Spinal cord (tissue), 10 donors: ENCODE measurements around the gene MRPL16. TPM values are rescaled to one million over a fixed set of nuclear protein-coding genes. Genes with fewer than 3 reads are reported as not detected.
"Not testable (repeated sequence)": the region's sequence is repeated elsewhere in the genome, so short reads cannot be mapped to it uniquely, and the experiment has no call there.

ENCODE experiments used
- DNase-seq, 6 donors: peaks; one replicate each; pipeline versions ENCODE4 v3.0.0 to v3.0.0-alpha.2; 2013 to 2015; ENCODE audit warnings: low spot score in 6 of 6, low read depth in 4 of 6
- H3K27ac ChIP-seq: one replicate; pipeline ENCODE4 v1.5.1; 2013; ENCODE audit warnings: low read depth, low read length, control low read depth
- H3K27me3 ChIP-seq: one replicate; pipeline ENCODE4 v1.6.1; 2013; ENCODE audit warnings: low read length; ENCODE audit not compliant: control insufficient read depth, insufficient read depth
- H3K36me3 ChIP-seq: one replicate; pipeline ENCODE4 v1.6.1; 2013; ENCODE audit warnings: low read length; ENCODE audit not compliant: control insufficient read depth, insufficient read depth
- H3K4me1 ChIP-seq: one replicate; pipeline ENCODE4 v1.6.1; 2013; ENCODE audit warnings: low read length; ENCODE audit not compliant: control insufficient read depth, insufficient read depth
- H3K4me3 ChIP-seq: one replicate; pipeline ENCODE4 v1.5.1; 2013; ENCODE audit warnings: low read depth, low read length, control low read depth
- H3K9me3 ChIP-seq: one replicate; pipeline ENCODE4 v1.6.1; 2013; ENCODE audit warnings: low read length; ENCODE audit not compliant: control insufficient read depth, insufficient read depth
- WGBS: methylation state at CpG from one replicate; pipeline ENCODE4 v1.1.5; 2013; ENCODE audit warnings: missing lambda C conversion rate; ENCODE audit not compliant: insufficient coverage; 5-methylcytosine and 5-hydroxymethylcytosine counted together
- polyA plus RNA-seq, 2 donors: library from polyadenylated mRNA; unstranded; fragments of 120-200 nt; gene quantifications; one replicate each; pipeline ENCODE4 v1.2.1, GENCODE V29; 2013; ENCODE audit not compliant: insufficient read length in 2 of 2
- total RNA-seq, 2 donors: library from RNA; depleted of rRNA in 1 of 2; stranded (reverse); fragments of 120-200 nt in 1 of 2; fragments of >200 nt in 1 of 2; gene quantifications; one replicate each; pipeline versions ENCODE4 v1.2.3 to v1.2.4, GENCODE V29; 2013 to 2014
- donor health status: healthy.

The MRPL16 gene
- total and polyA plus RNA-seq, 4 donors, result 26.6 to 54.1 (median 45.2) TPM

- no peaks in the 10 kb centered on the region for H3K4me1 ChIP-seq
- no CpG with 5 or more reads among the region's 5 CpGs for WGBS
- DNase-seq, result no peak
Measured at GRCh38 chr11:59846556-59846955, 36.0 kb upstream of the MRPL16 start.

DNA sequence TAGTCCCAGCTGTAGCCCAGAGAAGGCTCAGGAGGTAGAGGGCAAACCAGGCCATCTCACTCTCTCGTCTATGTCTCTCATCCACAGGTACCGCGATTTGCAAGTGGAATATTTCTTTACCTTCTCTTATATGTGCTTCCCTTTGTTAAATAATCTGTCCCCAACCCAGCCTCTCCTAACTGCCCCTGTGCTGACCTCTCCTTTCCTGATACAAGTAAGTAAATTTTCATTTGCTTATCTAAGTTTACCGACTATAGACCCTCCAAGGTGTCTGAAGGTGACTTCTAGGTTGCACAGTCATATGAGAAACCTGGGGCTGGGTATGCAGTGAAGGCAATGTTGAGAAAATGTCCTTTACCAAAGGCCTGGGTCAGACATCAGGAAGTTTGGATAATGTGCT is 34.8 kb upstream of the MRPL16 start, which contains the start of gene CBLIF:
TSS of gene CBLIF (minus strand) at position 101 of the 400 bp plus-strand sequence. CDS start at position 55, 46 bp downstream.
- DNase-seq, result no peak
- 100% methylated on average over 1 of the region's 4 CpGs for WGBS
- Histone ChIP-seq H3K9me3 (no peaks in the 10 kb centered on the region), H3K36me3 (no peaks in the 10 kb centered on the region), H3K27me3 (no peaks in the 10 kb centered on the region), H3K4me1 (no peaks in the 10 kb centered on the region), H3K4me3 (no peak within 1 kb of the TSS), H3K27ac (no peak within 1 kb of the TSS)

More at GRCh38 chr11:59846556-59846955, 36.0 kb upstream of the MRPL16 start:
- H3K4me3 ChIP-seq, result no peak overlapping the region
- no peaks in the 10 kb centered on the region for H3K27me3 ChIP-seq
- H3K27ac ChIP-seq, result no peak overlapping the region
- H3K9me3 ChIP-seq, result no peaks in the 10 kb centered on the region
- no peaks in the 10 kb centered on the region for H3K36me3 ChIP-seq

- Histone ChIP-seq H3K9me3 (no peaks in the 10 kb centered on the region), H3K36me3 (no peaks in the 10 kb centered on the region), H3K27me3 (no peaks in the 10 kb centered on the region), H3K27ac (no peak overlapping the region), H3K4me3 (no peak overlapping the region), H3K4me1 (no peaks in the 10 kb centered on the region)
- no peak for DNase-seq
- WGBS, result 80% methylated on average over 10 of the region's 12 CpGs
Measured at GRCh38 chr11:59842316-59842715, 31.7 kb upstream of the MRPL16 start.

- no peak for DNase-seq
- no peak overlapping the region for H3K27ac ChIP-seq
- H3K9me3 ChIP-seq, result no peaks in the 10 kb centered on the region
- H3K27me3 ChIP-seq, result no peaks in the 10 kb centered on the region
- H3K36me3 ChIP-seq, result no peaks in the 10 kb centered on the region
- no peaks in the 10 kb centered on the region for H3K4me1 ChIP-seq
- 92% methylated on average over 2 of the region's 2 CpGs for WGBS
- no peak overlapping the region for H3K4me3 ChIP-seq
Measured at GRCh38 chr11:59841514-59841913, 30.9 kb upstream of the MRPL16 start.

- no peaks in the 10 kb centered on the region for H3K9me3 ChIP-seq
- H3K4me3 ChIP-seq, result no peak overlapping the region
- H3K27me3 ChIP-seq, result no peaks in the 10 kb centered on the region
- H3K4me1 ChIP-seq, result no peaks in the 10 kb centered on the region
- H3K36me3 ChIP-seq, result no peaks in the 10 kb centered on the region
- H3K27ac ChIP-seq, result no peak overlapping the region
- DNase-seq, result peak in 1 of 6 donors; percentile 7
Measured at GRCh38 chr11:59839615-59840014, 29.0 kb upstream of the MRPL16 start.

- WGBS, result no CpG with 5 or more reads among the region's 2 CpGs
Measured at GRCh38 chr11:59833602-59834001, 23.0 kb upstream of the MRPL16 start.

GRCh38 chr11:59829358-59829757 is 18.8 kb upstream of the MRPL16 start:
- Histone ChIP-seq H3K9me3 (no peaks in the 10 kb centered on the region), H3K36me3 (no peaks in the 10 kb centered on the region), H3K27ac (no peak overlapping the region), H3K4me3 (no peak overlapping the region), H3K27me3 (no peaks in the 10 kb centered on the region), H3K4me1 (no peaks in the 10 kb centered on the region)
- no CpG with 5 or more reads among the region's 3 CpGs for WGBS
- DNase-seq, result no peak

More at GRCh38 chr11:59833602-59834001, 23.0 kb upstream of the MRPL16 start:
- no peak overlapping the region for H3K4me3 ChIP-seq
- no peak overlapping the region for H3K27ac ChIP-seq
- H3K36me3 ChIP-seq, result no peaks in the 10 kb centered on the region
- no peak for DNase-seq
- H3K4me1 ChIP-seq, result no peaks in the 10 kb centered on the region
- no peaks in the 10 kb centered on the region for H3K9me3 ChIP-seq
- no peaks in the 10 kb centered on the region for H3K27me3 ChIP-seq

DNA sequence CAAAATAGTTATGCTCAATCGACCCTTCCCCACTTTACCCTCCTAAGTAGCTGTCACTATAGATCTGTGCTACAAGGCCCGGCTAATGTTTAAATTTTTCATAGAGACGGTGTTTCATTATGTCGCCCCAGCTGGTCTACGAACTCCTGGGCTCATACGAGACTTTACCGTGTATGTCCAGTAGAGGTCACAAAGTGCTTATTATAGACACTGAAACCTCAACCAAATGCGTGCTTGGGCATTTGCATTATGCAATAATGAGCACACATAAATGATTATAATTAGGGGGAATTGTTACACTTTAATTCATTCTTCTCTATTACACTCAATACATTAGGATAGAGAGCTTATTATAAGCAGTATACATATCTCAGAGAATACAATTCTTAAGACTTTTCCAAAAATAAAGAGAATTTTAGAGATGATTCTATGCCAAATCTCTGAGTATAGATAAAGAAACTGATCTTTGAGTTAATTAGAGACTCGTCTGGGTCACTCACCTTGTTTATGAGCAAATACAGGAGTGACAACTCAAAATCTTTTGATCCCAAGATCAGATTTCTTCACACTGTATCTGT is 12.5 kb upstream of the MRPL16 start:
- WGBS, result 27% methylated on average over 4 of the region's 9 CpGs
- no peak overlapping the region for H3K27ac ChIP-seq
- H3K4me1 ChIP-seq, result no peaks in the 10 kb centered on the region
- H3K4me3 ChIP-seq, result no peak overlapping the region
- no peaks in the 10 kb centered on the region for H3K27me3 ChIP-seq
- no peaks in the 10 kb centered on the region for H3K36me3 ChIP-seq
- no peaks in the 10 kb centered on the region for H3K9me3 ChIP-seq
- DNase-seq, result peak in 5 of 6 donors; percentile 26 to 89 (median 47)

DNA sequence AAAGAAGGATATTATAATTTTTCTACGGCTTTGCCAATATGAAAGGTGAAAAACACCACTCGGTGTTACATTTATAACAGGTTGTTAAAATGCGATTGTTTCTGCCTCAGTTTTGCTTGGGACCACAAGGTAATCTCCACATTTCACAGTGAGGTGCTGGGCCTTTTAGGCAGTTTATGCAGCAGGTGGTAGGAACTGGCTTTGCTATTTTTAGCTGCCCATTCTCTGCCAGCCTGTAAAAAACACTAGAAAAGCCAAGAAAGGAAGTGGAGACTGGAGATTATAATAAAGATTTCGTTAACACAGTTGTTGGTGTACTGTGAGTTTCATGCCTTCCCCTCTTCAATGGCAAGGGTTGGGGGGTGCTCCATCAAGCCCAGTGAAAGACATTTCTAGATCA is 8.0 kb upstream of the MRPL16 start:
- no peaks in the 10 kb centered on the region for H3K9me3 ChIP-seq
- no peaks in the 10 kb centered on the region for H3K27me3 ChIP-seq
- H3K27ac ChIP-seq, result no peak overlapping the region
- H3K36me3 ChIP-seq, result no peaks in the 10 kb centered on the region
- 80% methylated on average over 1 of the region's 4 CpGs for WGBS
- H3K4me1 ChIP-seq, result no peaks in the 10 kb centered on the region
- no peak overlapping the region for H3K4me3 ChIP-seq
- peak in 1 of 6 donors; percentile 48 for DNase-seq

DNA sequence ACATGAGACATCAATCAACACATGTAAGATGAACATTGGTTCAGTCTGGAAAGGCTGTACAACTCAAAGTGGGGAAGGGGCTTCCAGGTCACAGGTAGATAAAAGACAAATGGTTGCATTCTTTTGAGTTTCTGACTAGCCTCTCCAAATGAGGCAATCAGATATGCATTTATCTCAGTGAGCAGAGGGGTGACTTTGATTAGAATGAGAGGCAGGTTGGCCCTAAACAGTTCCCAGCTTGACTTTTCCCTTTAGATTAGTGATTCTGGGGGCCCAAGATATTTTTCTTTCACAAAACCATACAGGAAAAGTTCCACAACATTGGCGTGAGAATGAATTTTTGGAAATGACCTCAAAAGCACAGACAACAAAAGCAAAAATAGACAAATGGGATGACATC is 5.9 kb upstream of the MRPL16 start:
- not testable (repeated sequence) for H3K9me3 ChIP-seq, H3K4me3 ChIP-seq, H3K27me3 ChIP-seq, DNase-seq, H3K36me3 ChIP-seq, H3K4me1 ChIP-seq, H3K27ac ChIP-seq
- WGBS, result no CpG with 5 or more reads among the region's 1 CpG
